ENCODE data around the gene FUOM.
A peak's percentile ranks its signal among the peaks of the same experiment; 100 is the strongest.

FUOM gene

GRCh38 chr10:133351408-133352318 lies 6.2 kb downstream of the FUOM start:
- DNase-seq (ENCODE audit: low read depth in 2 of 2) = no peak

- no peak for DNase-seq (ENCODE audit: low read depth in 2 of 2)
Measured at GRCh38 chr10:133350950-133351329, 6.9 kb downstream of the FUOM start.

- no peak for DNase-seq (ENCODE audit: low read depth in 2 of 2)
Measured at GRCh38 chr10:133350283-133350949, 7.4 kb downstream of the FUOM start.

- no peak for DNase-seq (ENCODE audit: low read depth in 2 of 2)
Measured at GRCh38 chr10:133349577-133350011, 8.2 kb downstream of the FUOM start.

GRCh38 chr10:133349160-133349568 lies 8.7 kb downstream of the FUOM start:
- no peak for DNase-seq (ENCODE audit: low read depth in 2 of 2)

GRCh38 chr10:133347710-133348517 lies 9.9 kb downstream of the FUOM start:
- DNase-seq (ENCODE audit: low read depth in 2 of 2) = no peak

GRCh38 chr10:133346413-133346812 lies 11.4 kb downstream of the FUOM start:
- DNase-seq (ENCODE audit: low read depth in 2 of 2) = no peak

- no peak for DNase-seq (ENCODE audit: low read depth in 2 of 2)
Measured at GRCh38 chr10:133344236-133344635, 13.6 kb downstream of the FUOM start.

- no peak for DNase-seq (ENCODE audit: low read depth in 2 of 2)
Measured at GRCh38 chr10:133343558-133343957, 14.3 kb downstream of the FUOM start.

GRCh38 chr10:133342942-133343341 lies 14.9 kb downstream of the FUOM start:
- no peak for DNase-seq (ENCODE audit: low read depth in 2 of 2)

GRCh38 chr10:133341983-133342382 lies 15.8 kb downstream of the FUOM start:
- no peak for DNase-seq (ENCODE audit: low read depth in 2 of 2)

GRCh38 chr10:133339708-133340380 lies 18.0 kb downstream of the FUOM start:
- no peak for DNase-seq (ENCODE audit: low read depth in 2 of 2)

GRCh38 chr10:133338080-133339071 lies 19.4 kb downstream of the FUOM start:
- DNase-seq (ENCODE audit: low read depth in 2 of 2) = no peak

GRCh38 chr10:133337370-133337725 lies 20.5 kb downstream of the FUOM start:
- DNase-seq (ENCODE audit: low read depth in 2 of 2) = no peak

GRCh38 chr10:133336577-133337369 lies 21.0 kb downstream of the FUOM start, which contains the start of gene CALY:
TSS of gene CALY (minus strand) at chr10:133336896. CDS start at chr10:133328989, 7,907 bp downstream.
- DNase-seq (ENCODE audit: low read depth in 2 of 2) = peak; percentile 58 to 60

GRCh38 chr10:133336118-133336576 lies 21.7 kb downstream of the FUOM start:
- no peak for DNase-seq (ENCODE audit: low read depth in 2 of 2)

GRCh38 chr10:133335246-133336117 lies 22.3 kb downstream of the FUOM start:
- DNase-seq (ENCODE audit: low read depth in 2 of 2) = peak; percentile 51 to 69

- DNase-seq (ENCODE audit: low read depth in 2 of 2) = peak in 1 of 2 donors; percentile 29
Measured at GRCh38 chr10:133334503-133335245, 23.1 kb downstream of the FUOM start.
